ENCODE measurements around the gene NTSR1.

NTSR1 gene

DNA sequence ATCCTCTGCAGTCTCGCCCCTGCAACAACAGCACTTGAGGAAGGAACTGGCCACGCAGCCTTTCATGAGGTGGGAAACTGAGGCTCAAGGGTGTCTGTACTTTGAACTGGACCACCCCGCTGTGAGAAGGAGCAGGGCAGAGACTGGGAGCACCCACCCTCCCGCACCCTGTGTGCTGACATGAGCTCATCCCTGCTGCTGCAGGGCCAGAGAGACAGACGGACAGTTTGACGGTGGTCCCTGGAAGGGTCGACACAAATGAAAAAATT lies 70.7 kb downstream of the NTSR1 start:
- TF ChIP-seq FOXP2 (optimal IDR thresholded peaks at IDR 0.05; ENCODE audit: borderline replicate concordance, extremely low read depth, extremely low read length, insufficient read depth) (no peak), TAF1 (IDR thresholded peaks at IDR 0.05; ENCODE audit: borderline replicate concordance, insufficient read depth, low read length) (no peak), POLR2AphosphoS5 (IDR thresholded peaks at IDR 0.05; ENCODE audit: low read depth, low read length) (no peak), SIN3A (IDR thresholded peaks at IDR 0.05; ENCODE audit: borderline replicate concordance, insufficient read depth, low read length) (no peak)
- TF ChIP-seq, protein P1, sequence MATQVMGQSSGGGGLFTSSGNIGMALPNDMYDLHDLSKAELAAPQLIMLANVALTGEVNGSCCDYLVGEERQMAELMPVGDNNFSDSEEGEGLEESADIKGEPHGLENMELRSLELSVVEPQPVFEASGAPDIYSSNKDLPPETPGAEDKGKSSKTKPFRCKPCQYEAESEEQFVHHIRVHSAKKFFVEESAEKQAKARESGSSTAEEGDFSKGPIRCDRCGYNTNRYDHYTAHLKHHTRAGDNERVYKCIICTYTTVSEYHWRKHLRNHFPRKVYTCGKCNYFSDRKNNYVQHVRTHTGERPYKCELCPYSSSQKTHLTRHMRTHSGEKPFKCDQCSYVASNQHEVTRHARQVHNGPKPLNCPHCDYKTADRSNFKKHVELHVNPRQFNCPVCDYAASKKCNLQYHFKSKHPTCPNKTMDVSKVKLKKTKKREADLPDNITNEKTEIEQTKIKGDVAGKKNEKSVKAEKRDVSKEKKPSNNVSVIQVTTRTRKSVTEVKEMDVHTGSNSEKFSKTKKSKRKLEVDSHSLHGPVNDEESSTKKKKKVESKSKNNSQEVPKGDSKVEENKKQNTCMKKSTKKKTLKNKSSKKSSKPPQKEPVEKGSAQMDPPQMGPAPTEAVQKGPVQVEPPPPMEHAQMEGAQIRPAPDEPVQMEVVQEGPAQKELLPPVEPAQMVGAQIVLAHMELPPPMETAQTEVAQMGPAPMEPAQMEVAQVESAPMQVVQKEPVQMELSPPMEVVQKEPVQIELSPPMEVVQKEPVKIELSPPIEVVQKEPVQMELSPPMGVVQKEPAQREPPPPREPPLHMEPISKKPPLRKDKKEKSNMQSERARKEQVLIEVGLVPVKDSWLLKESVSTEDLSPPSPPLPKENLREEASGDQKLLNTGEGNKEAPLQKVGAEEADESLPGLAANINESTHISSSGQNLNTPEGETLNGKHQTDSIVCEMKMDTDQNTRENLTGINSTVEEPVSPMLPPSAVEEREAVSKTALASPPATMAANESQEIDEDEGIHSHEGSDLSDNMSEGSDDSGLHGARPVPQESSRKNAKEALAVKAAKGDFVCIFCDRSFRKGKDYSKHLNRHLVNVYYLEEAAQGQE (IDR thresholded peaks at IDR 0.05; ENCODE audit: insufficient read depth in 1 of 2, low read depth in 2 of 2, low read length in 2 of 2), result no peak

- TF ChIP-seq POLR2AphosphoS5 (IDR thresholded peaks at IDR 0.05; ENCODE audit: low read depth, low read length), result no peak
- TF ChIP-seq SIN3A (IDR thresholded peaks at IDR 0.05; ENCODE audit: borderline replicate concordance, insufficient read depth, low read length), result no peak
- TF ChIP-seq, protein P1 (IDR thresholded peaks at IDR 0.05; ENCODE audit: insufficient read depth in 1 of 2, low read depth in 2 of 2, low read length in 2 of 2), result no peak
- no peak for TF ChIP-seq FOXP2 (optimal IDR thresholded peaks at IDR 0.05; ENCODE audit: borderline replicate concordance, extremely low read depth, extremely low read length, insufficient read depth)
- no peak for TF ChIP-seq TAF1 (IDR thresholded peaks at IDR 0.05; ENCODE audit: borderline replicate concordance, insufficient read depth, low read length)
These were observed 71.6 kb downstream of the NTSR1 start for GRCh38 chr20:62780204-62780603.

DNA sequence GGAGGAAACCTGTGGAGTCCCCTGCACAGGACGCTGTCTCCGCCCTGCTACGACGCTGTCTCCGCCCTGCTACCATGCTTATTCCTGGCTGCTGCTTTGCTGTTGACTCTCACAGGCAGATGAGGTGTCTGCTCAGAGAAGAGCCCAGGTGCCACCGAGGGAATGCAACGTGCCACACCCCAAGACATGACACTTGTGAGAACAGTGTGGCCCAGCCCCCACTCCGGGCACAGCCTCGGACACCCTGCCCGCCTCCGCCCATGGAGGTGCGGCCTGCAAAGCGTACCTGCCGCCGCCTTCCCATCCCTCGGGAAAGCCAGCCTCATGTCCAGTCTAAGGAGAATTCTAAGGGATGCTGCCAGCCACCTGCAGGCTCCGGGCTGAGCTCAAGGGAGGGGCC lies 72.1 kb downstream of the NTSR1 start:
- TF ChIP-seq SIN3A (IDR thresholded peaks at IDR 0.05; ENCODE audit: borderline replicate concordance, insufficient read depth, low read length) (no peak), TAF1 (IDR thresholded peaks at IDR 0.05; ENCODE audit: borderline replicate concordance, insufficient read depth, low read length) (no peak), POLR2AphosphoS5 (IDR thresholded peaks at IDR 0.05; ENCODE audit: low read depth, low read length) (no peak), FOXP2 (optimal IDR thresholded peaks at IDR 0.05; ENCODE audit: borderline replicate concordance, extremely low read depth, extremely low read length, insufficient read depth) (no peak)
- TF ChIP-seq, protein P1 (IDR thresholded peaks at IDR 0.05; ENCODE audit: insufficient read depth in 1 of 2, low read depth in 2 of 2, low read length in 2 of 2), result no peak

- TF ChIP-seq, protein P1 (IDR thresholded peaks at IDR 0.05; ENCODE audit: insufficient read depth in 1 of 2, low read depth in 2 of 2, low read length in 2 of 2), result no peak
These were observed 73.7 kb downstream of the NTSR1 start for GRCh38 chr20:62782149-62782892.

DNA sequence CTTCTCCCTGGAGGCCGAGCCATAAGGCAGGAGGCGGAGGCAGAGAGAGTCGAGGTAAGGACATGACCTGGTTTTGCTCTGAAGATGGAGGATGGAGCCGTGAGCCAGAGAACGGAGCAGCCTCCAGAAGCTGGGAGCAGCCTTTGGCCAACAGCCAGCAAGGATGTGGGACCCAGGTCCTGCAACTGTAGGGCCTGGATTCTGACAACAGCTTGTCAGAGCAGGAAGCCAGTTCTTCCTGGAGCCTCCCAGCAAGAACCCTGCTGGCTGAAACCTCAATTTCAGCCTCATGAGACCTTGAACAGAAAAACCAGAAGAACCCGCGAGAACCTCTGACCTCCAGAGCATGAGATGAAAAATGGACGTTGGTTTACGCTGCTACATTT lies 74.2 kb downstream of the NTSR1 start:
- TF ChIP-seq SIN3A (IDR thresholded peaks at IDR 0.05; ENCODE audit: borderline replicate concordance, insufficient read depth, low read length) (no peak), TAF1 (IDR thresholded peaks at IDR 0.05; ENCODE audit: borderline replicate concordance, insufficient read depth, low read length) (no peak), FOXP2 (optimal IDR thresholded peaks at IDR 0.05; ENCODE audit: borderline replicate concordance, extremely low read depth, extremely low read length, insufficient read depth) (peak; percentile 44), POLR2AphosphoS5 (IDR thresholded peaks at IDR 0.05; ENCODE audit: low read depth, low read length) (no peak)
- TF ChIP-seq, protein P1 (IDR thresholded peaks at IDR 0.05; ENCODE audit: insufficient read depth in 1 of 2, low read depth in 2 of 2, low read length in 2 of 2), result no peak
